Tongue (tissue), 2 donors: ENCODE results near the gene DRD2. TPM values are rescaled to one million over a fixed set of nuclear protein-coding genes. Genes with fewer than 3 reads are reported as not detected.

Experiments used
- DNase-seq: peaks from one replicate; pipeline ENCODE4 v3.0.0-alpha.2; 2015
- total RNA-seq: library from RNA; depleted of rRNA; stranded (reverse); fragments of >200 nt; gene quantifications from one replicate; pipeline ENCODE4 v1.2.3, GENCODE V29; 2014

DRD2 gene
- total RNA-seq, 1 donor from 2014 or later: not detected

GRCh38 chr11:113400631-113401230 lies 74.5 kb downstream of the DRD2 start:
- no peak for DNase-seq

- no peak for DNase-seq
Observed at GRCh38 chr11:113398669-113399430, 76.3 kb downstream of the DRD2 start.

DNA sequence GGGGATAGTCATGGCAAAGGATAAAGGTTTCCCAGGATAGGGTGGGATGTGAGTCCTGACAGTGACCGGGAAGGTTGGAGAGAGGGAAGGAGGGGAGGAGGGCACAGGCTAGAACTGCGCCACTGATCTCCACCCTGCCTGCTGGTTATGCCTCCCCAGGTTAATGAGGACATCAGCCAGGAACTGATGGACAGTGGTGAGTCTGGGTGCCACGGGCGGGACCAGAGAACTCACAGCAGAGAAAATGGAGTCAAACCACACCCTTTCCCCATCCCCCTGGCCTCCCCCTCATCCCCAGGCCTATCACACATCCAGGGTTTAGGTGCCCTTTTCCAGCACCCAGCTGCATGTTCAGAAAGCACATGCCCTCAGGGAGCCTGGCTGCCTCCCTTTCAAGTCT lies 77.4 kb downstream of the DRD2 start:
- no peak for DNase-seq

DNA sequence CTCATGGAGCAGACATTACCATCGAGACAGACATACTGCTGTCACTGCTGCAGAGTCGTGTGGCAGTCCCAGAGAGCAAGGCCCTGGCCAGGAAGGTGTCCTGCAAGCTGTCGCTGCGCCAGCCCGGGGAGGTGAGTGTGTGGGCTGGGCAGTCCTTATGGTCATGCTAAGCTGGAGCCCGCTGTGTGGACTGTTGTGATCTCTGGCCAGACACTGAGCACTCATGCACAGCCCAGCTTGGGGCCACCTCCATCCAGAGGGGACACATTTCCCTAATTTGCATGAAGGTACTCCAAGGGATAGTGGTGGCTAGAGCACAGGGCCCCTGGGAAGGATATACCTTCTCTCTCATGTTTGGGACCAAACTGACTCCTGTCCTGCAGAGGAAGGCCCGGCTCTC lies 78.0 kb downstream of the DRD2 start:
- no peak for DNase-seq

- no peak for DNase-seq
Observed at GRCh38 chr11:113396690-113397089, 78.5 kb downstream of the DRD2 start.

DNA sequence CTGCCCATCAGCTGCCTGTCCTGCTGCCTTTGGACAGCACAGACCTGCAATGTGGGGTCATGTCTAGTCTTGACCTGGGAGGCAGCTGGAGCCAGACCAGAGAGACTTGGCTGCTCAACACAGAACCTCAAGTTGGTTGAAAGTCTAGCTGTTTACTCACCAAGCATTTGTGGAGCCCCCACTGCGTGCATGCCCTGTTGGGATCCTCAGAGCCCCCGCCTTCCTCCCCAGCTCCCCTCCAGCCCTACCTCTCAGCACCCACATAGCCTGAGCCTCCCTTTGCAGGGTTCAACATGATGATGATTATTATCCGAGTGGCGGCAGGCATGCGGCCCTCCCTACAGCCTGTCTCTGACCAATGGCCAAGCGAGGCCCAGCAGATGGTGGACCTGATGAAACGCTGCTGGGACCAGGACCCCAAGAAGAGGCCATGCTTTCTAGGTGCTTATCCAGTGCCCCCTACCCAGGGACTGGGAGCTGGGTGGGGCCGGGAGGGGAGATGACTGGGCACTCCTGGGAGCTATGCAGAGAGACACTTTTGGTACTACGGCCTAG lies 79.3 kb downstream of the DRD2 start:
- DNase-seq: no peak

DNA sequence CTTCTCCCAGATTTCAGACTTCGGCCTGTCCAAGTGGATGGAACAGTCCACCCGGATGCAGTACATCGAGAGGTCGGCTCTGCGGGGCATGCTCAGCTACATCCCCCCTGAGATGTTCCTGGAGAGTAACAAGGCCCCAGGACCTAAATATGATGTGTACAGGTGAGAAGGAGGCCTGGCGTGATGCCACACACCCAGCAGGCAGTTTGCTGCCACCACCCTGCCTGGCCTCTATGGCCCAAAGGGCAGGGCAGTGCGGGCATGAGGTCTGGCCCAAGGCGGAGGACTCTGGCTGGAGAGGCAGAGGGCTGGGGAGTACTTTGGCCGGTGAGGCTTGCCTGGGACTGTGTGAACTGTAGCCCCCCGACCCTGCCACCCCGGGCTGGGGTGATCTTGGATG lies 80.3 kb downstream of the DRD2 start:
- DNase-seq: no peak

GRCh38 chr11:113393501-113393985 lies 81.7 kb downstream of the DRD2 start:
- no peak for DNase-seq

DNA sequence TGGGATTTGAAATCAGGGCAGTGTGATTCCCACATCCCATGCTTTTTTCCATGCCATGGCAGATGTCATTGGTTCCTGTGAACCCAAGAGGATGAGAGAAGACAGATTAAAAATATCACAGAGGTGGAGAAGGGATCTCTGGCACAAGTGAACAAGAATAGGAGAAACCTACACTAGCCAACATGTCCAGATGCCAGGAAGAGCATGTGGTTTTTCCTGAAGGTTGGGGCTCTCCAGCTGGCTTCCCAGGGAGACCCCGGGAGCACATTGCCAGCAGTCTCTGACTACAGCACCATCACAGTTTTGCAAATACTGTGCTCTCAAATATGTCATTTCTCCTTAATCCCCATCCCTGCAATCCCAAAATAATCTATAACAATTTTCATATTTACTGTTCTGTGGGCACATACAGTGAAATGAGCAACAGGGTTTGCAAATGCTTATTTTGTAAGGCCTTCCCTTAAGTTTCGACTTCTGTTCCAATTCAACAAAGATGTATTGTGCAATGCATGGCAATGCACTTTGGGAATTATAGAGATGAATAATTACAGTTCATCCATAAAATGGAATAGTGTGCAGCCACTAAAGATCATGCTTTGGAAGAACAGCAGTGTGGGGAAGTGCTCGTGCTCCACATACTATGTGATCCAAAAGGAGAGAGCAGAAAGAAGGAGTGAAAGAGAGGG lies 82.8 kb downstream of the DRD2 start:
- DNase-seq: no peak

DNA sequence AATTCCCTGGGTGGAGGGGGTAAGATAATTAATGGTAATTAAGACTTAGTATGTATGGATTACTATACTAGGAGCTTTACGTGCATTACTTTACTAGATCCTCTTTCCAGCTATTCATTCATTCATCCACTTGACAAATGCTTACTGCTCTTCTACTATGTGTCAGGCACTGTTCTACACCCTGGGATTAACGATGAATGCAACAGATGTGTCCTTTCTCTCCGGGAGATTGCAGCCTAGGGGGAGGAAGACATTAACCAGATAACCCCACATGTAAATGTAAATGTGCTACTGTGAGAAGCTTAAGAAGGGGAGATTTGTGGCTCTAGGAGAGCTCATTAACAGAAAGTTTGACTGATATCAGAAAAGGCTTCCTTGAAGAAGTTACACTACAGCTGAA lies 85.9 kb downstream of the DRD2 start:
- DNase-seq: no peak

DNA sequence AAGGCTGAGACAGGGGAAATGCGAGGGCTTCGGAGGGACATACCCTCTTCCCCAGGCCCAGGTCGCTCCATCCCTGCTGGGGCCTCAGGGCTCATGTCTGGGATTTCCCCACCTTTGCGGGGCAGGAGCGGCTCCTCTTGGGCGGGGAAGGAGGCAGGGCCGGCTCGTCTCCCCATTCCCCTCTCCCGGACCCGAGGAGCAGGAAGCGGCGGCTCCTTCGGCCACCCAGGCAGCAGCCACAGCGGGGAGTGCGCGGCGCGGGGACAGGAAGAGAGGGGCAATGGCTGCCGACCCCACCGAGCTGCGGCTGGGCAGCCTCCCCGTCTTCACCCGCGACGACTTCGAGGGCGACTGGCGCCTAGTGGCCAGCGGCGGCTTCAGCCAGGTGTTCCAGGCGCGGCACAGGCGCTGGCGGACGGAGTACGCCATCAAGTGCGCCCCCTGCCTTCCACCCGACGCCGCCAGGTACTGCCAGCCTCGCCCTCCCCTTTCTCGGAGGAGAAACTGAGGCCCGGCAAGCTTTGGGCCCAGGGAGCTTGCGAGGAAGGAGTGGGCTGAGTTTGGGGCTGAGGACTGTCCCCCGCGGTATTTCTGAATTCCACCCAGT lies 87.5 kb downstream of the DRD2 start, which contains the start of gene ANKK1:
ANKK1 (plus strand) TSS at position 175 of the 607 bp plus-strand sequence; CDS start at position 281, 106 bp downstream.
- no peak for DNase-seq

DNA sequence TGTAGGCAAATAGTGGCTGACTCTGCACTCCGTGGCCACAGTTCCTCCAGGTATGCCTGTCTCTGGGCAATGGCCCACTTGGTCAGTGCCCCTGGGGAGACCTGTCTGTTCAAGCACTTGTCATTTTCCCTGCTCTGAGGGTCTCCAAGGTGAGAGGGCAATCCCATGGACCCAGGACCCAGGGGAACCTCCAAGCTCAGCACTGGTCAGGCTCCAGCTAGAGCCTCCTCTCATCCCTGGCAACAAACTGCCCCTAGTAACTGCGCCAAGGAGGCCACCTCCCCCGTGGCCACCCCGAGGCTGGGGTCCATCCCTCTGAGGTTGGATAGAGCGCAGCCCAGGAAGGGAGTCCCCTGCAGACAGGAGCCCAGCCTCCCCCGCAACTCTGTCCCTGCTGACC lies 88.3 kb downstream of the DRD2 start:
- no peak for DNase-seq

DNA sequence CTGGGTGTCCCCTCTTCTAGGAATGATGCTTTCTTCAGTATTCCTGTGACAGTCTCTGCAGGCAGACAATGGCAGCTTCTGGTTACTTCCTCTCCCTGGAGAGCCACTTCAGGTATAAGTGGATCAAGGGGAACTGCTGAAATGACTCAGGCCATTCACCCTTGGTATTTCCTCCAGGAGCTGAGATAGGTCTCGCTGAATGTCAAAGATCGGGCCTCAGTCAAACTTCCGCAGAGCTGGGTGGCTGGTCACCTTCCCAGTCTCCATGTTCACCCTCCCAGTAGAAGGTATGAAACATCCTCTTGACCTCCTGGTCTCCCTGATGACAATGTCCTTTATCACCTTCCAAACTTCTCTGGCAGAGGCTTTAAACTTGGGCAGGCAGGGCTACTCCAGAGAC lies 89.4 kb downstream of the DRD2 start:
- no peak for DNase-seq

GRCh38 chr11:113384551-113384950 lies 90.6 kb downstream of the DRD2 start:
- peak; percentile 79 for DNase-seq

DNA sequence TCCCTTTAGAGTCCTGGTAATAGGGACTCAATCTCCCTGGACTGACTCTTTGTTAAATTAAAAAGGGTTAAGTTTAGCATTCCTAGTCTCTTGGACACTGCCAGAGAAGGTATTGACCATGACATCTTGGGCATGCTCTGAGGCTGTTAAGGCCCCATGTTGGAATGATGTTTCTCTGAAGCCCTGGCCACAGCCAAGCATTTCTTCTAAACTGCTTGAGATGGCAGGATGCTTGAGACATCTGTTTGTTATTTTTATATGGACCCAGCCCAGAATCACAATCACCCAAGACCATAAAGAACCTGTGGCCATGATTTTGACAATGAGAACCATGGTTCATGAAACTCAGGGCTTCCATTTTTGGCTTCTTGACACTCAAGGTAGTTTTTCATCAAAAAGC lies 93.1 kb downstream of the DRD2 start:
- no peak for DNase-seq

- no peak for DNase-seq
Observed at GRCh38 chr11:113378692-113379091, 96.5 kb downstream of the DRD2 start.

- DNase-seq: peak; percentile 11
Observed at GRCh38 chr11:113377681-113378412, 97.4 kb downstream of the DRD2 start.

- DNase-seq: peak; percentile 46
Observed at GRCh38 chr11:113376156-113376555, 99.0 kb downstream of the DRD2 start.

GRCh38 chr11:113375402-113375801 lies 99.8 kb downstream of the DRD2 start:
- DNase-seq: no peak

DNA sequence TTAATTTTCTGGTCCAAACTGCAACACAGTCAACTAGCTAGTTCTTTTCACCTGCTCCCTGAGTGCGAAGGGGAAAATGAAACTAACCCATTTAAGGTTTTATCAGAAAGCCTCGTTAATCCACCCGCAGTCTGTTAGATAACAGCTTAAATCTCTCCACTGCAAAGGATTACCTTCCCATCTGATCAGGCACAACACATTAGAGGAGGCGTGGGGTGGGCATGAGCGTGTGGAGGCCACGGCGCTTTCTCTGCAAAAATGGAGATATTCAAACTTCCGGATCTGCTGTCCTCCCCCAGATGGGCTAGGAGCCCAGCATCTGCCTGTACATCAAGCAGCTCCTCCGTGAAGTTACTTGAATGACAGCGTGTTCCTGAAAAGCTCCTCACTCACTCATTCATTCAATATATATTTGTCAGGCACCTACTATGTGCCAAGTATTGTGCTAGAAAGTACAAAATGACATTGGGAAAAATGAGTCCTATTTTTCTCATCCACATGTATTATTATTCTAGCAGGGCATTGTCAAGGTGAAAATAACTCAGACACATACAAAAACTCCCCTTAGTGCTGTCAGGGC lies 101.1 kb downstream of the DRD2 start:
- DNase-seq: no peak

DNA sequence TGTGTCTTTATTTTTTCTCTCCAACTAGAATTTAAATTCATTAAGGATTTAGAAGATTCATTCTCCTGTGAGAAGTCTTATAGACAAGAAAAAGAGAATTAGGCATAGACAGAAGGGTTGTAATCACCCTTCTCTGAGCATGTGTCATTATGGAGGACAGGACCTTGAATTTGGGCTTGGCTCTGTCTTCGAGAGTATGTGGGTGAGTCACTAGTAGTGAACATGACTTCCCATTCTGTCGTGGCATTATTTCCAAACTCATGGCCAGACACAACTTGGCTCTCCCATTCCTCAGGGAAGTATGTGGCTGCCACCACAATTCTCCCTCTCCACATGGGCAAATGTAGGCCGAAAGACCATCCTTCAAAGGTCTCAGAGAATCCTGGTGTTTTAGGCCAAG lies 101.9 kb downstream of the DRD2 start:
- no peak for DNase-seq
